CD4-positive, alpha-beta T cell treated with Interleukin-1 beta for 1 hour (primary cell): ENCODE data around the gene SCAND1.
"Not testable (repeated sequence)": the region's sequence is repeated elsewhere in the genome, so short reads cannot be mapped to it uniquely, and the experiment has no call there.

Experiments used
- DNase-seq, 2 donors: peaks; one replicate each; pipeline ENCODE4 v3.0.0-alpha.2; 2020 to 2022

Gene SCAND1

DNA sequence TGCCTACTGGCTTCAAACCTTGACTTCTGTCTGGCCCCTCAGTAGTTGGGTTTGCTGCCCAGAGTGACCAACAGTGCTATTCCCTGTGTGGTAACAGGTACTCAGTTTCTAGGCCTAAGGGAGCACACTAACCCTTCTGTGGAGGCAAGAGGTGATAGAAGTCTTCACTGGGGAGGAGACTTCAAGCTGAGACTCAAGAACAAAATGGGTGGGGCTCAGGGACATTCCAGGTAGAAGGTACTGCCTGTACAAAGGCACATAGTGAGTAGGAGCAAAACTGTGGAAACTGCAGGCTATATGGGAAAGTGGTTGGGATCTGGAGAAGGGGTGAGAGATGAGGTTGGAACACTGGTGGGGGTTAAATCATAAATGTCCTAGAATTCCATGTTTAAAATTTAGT, 2.3 kb upstream of the SCAND1 start:
- DNase-seq, result no peak

DNA sequence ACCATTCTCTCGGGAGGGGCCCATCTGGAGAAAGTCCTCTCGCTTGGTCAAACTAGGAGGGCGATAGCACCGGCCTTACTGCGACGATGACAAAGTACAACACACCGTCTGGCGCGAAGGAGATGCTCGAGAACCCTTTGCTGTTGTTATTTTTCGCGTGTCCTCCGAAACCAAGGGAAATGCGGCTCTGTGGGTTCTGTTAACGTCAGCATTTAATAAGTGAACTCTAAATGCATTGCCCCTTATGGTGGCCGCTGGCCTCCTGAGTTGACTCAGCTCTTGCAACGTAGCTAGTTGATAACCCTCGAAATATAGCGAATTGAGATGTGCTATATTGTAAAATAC, 577 bp upstream of the SCAND1 start:
- peak; percentile 48 to 50 for DNase-seq

DNA sequence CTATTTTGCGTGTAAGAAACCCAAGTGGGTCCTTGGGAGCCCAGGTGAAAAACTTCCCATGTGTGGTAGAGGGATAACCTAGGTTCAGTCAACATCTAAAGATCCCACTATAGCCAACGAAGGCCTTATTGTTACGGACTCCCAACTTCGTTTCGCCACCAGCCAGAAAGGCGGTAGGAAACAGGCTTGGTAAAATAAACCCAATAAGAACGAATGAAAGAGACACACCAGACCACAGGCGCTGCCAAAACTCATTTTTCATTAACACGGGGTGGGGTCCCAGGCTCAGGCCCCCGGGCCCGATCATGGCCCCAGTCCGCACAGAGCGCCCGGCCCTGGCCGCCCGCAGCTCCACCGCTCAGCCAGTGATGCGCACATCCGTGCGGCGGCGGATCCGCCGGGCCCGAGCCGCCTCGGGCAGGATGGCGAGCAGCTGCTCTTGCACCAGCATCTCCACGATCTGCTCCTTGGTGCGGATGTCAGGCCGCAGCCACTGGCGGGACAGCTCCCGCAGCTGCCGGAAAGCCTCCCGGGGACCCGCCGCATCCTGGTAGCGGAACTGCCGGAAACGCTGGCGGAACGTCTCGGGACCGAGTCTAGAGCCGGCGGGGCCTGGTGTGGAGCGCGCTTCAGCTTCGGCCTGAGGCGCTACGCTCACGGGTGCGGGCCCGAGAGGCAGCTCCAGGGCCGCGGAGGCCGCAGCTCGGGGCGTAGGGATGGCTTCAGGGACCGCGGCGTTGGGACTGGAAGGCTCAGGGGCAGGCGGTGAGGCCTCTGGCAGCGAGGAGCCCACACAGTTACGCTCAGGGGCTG, 709 bp downstream of the SCAND1 start:
- DNase-seq, result peak; percentile 62 to 71

DNA sequence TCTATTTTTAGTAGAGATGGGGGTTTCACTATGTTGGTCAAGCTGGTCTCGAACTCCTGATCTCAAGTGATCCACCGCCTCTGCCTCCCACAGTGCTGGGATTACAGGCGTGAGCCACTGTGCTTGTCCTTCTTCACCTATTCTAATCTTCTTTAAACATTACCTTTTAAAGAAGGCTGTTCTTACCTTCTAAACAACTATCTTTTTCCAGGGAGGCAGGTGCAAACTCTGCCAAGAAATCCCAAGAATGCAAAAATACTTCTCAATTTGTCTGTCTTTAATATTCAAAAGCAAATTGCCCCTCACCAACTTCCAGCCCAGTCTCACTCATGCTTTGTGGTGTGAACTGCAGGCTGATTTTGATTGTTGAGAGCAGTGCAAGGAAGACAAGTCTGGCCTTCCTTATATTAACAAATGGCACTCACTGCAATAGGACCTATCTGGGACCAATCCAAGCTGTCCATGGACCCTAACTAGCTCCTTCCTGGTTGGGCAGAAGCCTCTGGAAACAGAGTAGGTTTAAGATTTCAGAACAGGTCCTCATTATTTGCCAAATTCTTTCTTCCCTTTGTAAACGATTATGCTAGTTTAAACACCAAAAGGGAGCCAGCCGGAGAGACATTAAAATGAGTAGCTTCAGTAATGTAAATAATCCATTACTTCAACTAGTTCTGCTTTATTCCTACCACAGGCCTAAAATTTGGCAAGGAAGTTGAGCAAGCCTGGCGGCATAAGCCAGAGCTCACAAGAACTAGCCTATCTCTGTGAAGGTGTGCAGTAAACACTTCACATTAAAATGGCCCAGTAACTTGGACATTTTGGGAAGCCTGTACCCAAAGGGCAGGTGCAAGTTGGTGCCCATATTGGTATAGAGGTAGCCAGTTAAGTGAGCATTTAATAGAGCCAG, 1.6 kb downstream of the SCAND1 start:
- peak; percentile 16 to 17 for DNase-seq

DNA sequence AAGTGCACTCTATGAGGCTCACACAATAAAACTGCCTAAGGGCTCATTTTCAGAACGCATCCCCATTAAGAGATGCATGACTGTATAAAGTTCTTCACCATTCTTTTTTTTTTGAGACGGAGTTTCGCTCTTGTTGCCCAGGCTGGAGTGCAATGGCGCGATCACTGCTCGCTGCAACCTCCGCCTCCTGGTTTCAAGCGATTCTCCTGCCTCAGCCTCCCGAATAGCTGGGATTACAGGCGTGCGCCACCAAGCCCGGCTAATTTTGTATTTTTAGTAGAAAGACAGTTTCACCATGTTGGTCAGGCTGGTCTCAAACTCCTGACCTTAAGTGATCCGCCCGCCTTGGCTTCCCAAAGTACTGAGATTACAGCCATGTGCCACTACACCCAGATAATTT, 2.2 kb downstream of the SCAND1 start:
- DNase-seq, result not testable (repeated sequence)

DNA sequence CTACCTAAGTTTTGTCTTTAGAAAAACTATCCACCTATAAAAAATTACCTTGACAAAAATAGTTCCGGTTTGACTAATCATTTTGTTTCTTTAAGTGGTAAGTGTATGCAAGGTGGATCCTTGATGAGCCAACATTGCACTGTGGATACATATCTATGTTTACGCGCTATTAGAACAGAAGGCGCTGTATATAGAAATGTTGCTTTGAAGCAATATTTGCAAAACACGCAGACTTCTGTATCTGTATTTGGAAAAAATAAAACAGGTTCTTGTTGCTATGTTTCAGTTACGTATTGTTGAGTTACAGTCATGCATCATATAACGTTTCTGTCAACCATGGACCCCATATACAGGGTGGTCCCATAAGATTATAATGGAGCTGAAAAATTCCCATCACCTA, 4.2 kb downstream of the SCAND1 start:
- DNase-seq, result no peak

DNA sequence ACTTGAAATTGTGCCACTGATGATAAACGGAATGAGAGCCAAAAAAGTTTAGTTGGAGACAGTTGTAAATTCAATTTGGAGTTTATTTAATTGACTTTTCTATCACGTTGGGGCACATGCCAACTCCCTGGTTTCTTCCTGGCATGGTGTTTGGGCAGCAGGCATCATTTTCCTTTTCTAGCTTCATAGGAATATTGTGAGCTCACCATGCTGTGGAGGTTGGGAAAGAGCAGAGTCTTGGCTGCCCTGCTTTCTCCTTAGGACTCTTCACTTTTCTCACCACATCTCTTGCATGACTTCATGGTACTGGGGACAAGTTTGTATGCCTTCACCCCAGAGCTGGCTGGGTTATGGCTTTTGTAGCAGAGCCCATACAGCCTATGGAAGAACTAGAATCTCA, 6.4 kb downstream of the SCAND1 start:
- no peak for DNase-seq

DNA sequence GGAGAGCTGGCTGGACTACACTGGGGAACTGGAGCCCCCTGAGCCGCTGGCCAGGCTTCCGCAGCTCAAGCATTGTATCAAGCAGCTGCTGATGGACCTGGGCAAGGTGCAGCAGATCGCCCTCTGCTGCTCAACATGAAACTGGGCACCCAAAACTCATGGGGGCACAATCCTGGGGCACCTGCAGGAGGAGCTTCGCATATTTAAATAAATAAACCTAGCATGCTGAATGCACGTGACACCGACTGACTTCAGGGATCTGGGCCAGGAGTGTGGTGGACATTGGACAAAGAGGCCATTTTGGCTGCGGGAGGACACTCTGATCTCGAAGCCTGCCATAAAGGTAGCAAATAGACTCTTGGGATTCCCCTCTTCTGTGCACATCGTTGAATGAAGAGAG, 6.8 kb downstream of the SCAND1 start:
- DNase-seq, result peak; percentile 18 to 19

DNA sequence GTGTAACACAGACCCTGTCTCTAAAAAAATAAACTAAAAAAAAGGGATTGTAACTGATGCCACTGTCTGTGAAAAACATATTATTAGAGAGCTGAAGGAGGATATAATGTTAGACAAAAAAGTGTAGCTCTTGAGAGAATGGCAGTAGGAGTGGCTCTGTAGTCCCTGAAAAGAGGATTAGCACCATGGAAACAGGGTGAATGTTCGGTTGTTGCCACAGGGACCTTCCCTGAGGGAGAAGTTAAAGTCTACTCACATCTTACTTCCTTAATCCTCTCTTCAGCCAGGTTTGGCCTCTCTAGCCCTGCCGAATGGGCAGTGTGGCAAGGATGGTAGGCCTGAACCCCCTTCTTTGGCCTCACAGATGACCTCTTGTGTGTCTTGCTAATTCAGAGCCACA, 12.1 kb downstream of the SCAND1 start:
- no peak for DNase-seq

DNA sequence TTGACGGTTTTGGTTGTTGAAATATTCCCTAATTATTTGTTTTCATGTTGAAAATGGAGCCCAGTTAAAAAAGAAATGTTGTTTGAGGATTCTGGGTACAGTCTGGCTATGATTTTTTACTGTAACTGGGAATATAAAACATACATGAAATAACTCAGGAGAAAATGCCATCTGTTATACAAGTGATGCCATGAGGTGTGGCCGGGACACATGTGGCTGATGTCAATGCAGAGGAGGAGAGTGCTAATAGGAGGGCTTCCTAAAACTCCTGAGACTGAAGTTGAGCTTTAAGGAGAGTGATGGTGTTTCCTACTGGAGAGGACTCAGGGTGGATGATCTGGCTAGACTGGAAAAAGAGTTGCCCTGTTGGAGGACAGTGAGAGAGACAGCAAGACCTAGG, 12.7 kb downstream of the SCAND1 start:
- DNase-seq, result no peak

DNA sequence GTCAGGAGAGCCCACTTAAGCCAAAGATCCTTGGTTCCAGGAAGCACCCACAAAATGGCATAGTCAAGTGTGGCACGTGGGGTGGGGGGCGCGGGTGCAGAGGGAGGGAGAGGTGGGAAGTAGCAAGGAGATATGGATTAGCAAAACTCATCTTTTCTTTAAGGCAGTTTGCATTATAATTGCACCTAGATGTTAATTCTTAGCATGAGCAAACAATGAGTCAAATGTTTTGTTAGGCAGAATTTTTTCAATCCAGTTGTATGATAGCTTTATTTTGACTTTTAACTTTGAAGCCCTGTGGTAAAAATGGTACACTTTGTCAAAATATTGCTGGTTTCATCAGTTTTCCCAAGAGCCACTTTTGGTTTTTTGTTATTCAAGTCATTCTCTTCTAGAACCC, 15.0 kb downstream of the SCAND1 start:
- DNase-seq, result no peak

DNA sequence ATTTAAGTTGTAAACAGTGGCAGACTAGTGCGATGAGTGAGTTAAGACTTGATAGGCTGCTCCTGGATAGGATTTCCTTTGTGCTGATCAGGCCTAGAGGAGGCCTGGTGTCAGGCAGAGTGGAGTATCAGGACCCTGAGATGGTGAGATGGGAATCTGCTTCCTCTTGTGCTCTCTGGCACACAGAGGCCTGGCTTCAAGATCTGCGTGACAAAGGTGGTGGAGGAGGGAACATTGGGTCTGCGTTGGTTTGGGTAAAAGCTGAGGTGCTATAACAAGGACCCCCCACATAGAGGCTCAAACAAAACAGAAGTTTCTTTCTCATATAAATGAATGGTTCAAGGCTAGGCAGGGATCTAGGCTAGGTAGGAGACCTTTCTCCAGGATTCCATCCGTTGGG, 20.3 kb downstream of the SCAND1 start:
- DNase-seq, result no peak

DNA sequence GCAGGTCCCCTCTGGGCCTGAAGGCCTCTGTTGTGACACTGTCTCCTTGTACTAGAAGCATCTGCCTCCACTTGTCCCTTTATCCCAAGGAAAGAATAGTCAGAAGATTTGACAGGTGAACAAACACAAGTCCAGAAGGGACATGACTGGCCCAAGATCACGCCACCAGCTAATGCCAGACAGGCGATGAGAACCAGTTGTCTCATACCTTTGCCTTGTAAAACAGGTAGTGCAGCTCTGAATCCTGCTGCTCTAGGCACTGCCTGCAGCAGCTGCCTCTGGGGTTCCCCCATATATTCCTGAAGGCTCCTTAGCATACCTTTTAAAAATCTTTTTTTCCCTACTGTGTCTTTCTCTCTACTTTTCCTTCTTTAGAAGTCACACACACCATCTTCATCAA, 25.0 kb downstream of the SCAND1 start:
- DNase-seq, result no peak

DNA sequence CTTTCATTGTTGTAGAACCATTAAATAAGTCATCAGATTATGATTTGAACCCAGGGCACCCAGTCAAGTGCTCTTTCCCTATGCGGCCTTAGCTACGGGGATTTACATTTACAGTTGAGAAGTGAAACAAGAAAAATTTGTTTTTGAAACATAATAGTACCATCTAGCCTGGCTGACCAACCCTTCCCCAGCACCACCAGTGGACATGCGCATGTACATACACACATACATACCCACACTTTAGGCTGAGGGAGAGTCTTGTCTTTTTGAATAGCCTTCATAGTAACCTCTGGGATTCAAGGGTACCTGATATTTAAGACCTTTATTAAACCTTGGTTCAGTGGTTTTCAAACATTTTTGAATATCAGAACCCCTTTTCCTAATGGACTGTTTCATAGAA, 33.8 kb downstream of the SCAND1 start:
- no peak for DNase-seq

DNA sequence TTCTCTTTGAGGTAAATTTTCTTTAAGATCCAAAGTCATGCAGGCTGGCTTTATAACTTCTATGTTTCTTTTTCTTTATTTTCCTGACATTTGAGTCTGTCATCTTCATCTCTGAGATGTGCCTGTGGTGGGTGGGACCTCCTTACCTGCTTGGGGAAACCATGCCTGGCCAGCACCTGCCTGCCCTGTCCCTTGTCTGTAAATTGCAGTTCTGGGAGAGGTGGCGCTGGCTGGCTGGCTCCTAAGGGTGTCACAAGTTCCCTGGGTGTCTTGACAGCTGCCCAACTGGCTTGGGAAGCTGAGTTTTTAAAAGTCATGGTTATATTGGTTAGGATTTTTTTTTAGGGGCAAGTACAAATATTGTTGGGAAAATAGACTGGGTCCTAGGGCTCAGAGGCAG, 36.3 kb downstream of the SCAND1 start:
- no peak for DNase-seq

DNA sequence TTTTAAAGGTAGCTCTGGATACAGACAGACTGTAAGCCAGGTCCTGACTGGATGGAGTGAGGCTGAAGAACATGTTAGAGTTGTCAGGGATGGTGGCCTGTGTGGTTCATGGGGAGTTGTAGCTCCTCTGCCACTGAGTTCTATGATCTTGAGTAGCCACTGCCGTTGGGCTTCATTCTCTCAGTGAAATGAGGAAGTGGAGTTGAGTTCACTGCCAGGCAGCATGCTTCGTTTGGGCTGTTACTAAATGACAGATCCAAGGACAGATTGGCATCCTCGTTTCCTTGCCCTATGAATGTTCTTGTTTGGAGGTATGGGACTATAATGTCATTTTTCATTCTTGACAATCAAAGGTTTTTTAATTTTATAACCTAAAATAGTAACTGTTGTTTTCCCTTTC, 37.2 kb downstream of the SCAND1 start:
- DNase-seq, result no peak

DNA sequence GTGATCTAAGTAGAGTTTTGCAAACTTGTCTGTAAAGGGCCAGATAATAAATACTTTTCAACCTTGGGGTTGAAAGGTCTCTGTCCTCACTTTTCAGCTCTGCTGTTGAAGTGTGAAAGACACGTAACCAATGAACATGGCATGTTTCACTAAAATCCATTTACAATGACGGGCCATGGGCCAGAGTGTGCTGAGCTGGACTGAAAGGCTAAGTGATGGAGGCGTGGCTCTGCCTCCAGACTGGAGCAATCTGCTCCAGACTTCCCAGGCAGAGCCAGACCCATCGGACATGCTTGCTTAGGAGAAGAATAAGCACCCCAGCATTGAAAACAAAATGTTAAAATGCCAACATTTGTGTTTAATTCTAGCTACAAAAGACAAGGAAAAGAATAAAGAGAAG, 41.4 kb downstream of the SCAND1 start:
- no peak for DNase-seq

DNA sequence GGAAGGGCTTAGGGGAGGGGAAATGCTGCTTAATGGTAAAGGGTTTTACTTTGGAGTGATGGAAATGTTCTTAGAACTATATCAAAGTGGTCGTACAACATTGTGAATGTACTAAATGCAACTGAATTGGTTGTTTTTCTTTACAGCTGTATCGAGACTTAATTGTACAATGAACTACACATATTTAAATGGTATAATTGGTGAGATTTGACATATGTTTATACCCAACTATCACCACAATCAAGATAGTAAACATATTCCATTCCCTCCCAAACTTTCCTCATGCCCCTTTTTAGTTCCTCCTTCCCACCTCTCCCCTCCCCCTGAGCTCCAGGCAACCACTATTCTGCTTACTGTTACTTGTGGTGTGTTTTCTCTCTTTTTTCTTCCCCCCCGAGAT, 44.0 kb downstream of the SCAND1 start:
- DNase-seq, result no peak

DNA sequence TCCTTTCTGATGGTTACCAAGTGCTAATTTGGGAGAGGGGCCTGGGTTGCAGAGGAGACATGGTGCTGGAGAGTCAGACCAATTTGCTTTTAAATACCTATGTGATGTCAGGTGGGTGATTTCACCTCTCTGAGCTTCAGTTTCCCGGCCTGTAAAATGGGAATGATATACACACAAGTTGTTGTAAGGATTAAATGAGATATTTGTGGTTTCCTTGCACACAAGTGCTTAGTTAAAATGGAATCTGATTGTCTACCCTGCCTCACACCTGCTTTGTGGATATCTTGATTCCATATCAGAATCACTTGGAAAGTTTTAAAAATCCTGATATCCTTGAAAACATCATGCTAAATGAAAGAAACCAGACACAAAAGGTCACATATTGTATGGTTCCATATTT, 44.5 kb downstream of the SCAND1 start:
- DNase-seq, result no peak

DNA sequence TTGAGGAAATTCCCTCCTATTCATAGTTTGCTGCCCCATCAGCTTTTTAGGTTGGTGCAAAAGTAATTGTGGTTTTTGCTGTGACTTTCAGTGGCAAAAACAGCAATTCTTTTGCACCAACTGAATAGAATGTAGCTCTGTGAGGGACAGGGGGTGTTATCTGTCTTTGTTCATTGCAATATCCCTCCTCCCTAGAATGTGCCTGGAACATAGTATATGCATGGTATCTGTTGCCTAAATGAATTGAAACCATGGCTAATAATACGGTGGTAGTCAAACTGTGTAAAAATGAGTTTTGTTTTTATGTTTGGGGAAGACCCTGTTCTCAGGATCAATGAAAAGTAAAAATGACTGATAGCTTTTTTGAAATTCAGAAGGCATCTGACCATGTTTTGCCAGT, 45.1 kb downstream of the SCAND1 start:
- DNase-seq, result no peak

DNA sequence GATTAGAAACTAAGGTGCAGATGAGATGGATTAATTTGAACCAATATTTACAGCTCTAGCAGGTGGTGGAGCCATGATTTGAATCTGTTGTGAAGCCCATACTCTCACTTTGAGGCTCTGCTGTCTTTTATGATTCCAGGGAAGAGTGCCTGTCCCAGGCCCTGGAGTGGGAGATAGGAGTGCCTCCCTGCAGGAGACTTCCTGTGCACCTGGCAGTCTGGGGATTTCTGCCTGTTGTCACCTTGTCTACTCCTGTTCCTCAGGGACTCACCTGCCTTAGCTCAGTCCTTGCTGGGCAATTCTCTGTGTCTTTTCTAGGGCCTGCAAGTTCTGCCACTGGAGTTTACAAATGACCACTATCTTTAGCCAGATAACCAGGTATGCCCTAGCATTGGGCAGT, 46.3 kb downstream of the SCAND1 start:
- DNase-seq, result no peak

DNA sequence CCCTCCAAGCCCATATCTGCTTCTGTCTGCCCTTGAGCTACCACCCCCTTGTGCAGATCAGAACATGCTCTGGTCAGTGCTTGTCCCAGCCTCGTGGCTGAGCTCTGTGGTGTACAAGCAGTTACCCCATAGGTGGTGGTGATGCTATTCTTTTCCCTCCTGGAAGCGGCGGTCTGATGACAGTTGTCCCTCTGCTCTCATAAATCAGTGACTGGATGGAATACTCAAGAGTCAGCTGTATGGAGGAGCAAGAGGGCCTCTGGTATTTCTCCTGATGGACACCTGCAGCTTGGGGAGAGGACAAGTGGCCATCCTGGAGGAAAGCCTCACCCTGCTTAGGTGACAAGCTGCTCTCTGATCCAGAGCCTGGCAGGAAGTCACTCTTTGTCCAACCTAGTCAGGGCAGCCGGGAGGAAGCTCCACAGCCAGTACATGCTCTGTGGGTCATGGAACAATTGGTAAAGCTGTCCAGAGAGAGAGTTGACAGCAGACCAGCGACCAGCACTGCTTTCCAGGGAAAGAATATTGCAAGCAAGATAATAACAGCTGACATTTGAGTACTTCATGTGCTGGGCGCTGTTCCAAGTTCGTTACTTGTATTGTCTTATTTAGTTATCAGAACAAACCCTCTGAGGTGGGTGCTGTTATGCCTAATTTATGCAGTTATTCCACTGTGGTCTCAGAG, 47.1 kb downstream of the SCAND1 start:
- DNase-seq, result no peak

DNA sequence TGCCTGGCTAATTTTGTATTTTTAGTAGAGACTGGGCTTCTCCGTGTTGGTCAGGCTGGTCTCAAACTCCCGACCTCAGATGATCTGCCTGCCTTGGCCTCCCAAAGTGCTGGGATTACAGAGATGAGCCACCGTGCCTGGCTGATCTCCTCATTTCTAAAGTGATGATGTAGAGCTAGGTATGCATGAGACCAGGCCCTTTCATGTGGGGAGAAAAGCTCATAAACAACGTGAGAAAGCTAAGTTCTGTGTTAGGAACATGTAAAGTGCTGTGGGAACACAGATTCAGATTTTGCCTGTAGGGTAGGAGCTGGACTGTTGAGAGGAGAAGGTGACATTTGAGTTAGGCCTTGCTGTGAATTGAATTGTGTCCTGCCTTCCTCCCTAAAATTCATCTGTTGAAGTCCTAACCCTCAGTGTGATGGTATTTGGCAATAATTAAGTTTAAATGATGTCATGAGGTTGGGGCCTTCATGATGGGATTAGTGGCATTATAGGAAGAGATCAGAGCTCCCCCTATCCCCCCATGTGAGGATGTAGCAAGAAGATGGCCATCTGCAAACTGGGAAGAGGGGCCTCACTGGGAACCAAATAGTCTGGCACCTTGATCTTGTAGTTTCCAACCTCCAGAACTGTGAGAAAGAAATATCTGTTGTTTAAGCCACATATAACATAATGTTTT, 49.2 kb downstream of the SCAND1 start:
- no peak for DNase-seq
